ENCODE measurements around the gene ARHGEF28. TPM values are rescaled to one million over a fixed set of nuclear protein-coding genes. Genes with fewer than 3 reads are reported as not detected.

Gene ARHGEF28
- total and polyA plus RNA-seq, 2 of the 4 experiments (the other 2 are of a cell fraction): 3.6 to 16.0 TPM

DNA sequence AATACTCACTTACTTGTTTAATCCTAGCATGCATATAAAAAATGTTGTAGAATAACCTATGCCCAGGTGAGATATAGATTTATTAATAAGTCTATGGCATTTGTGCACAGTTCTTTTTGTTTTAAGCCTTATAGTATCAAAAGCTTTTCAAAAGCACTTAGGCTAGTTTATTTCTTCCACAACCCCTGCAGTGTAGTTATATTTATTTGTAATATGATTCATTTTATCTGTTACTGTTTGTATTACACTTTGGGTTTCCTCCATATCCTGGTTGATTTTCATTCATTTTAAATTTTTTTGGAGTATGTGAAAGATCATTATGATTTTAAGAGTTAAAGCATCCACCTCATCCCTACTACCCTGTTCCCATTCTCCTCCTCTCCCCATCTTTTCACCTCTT lies 18.8 kb upstream of the ARHGEF28 start:
- H3K79me1 ChIP-seq (ENCODE audit: low read depth in 1 of 2, low read length in 2 of 2): no peaks in the 10 kb centered on the region
- no peak overlapping the region for H4K5ac ChIP-seq (ENCODE audit: low read depth, low read length)
- no peak overlapping the region for H4K91ac ChIP-seq (ENCODE audit: insufficient read depth, low read depth, low read length)
- no peaks in the 10 kb centered on the region for H3K27me3 ChIP-seq (ENCODE audit: control insufficient read depth, insufficient read depth, low read length)
- DNase-seq (peak; percentile 18), ATAC-seq (ENCODE audit: low read depth) (peak; percentile 74)
- H3K36me3 ChIP-seq (ENCODE audit: control insufficient read depth, insufficient read depth, low read length): no peaks in the 10 kb centered on the region
- H2AK5ac ChIP-seq (ENCODE audit: low read depth, low read length): no peak overlapping the region
- no peak overlapping the region for H3K4me3 ChIP-seq (ENCODE audit: insufficient read depth, low read depth, low read length)
- POLR2A ChIA-PET (ENCODE audit: unreplicated experiment): no interaction called here
- no peak overlapping the region for H2BK15ac ChIP-seq (ENCODE audit: low read depth, low read length)
- in situ Hi-C loops (cut with MboI; ENCODE audit: low sequenced_read_pairs): no loop called here
- H3K56ac ChIP-seq (ENCODE audit: extremely low read depth, insufficient read depth, low read length): no peak overlapping the region
- no peak overlapping the region for H4K8ac ChIP-seq (ENCODE audit: low read depth in 2 of 2, low read length in 2 of 2)
- no peak overlapping the region for H3K4ac ChIP-seq (ENCODE audit: low read depth, low read length)
- dilution Hi-C loops (cut with HindIII; ENCODE audit: low sequenced_read_pairs, unreplicated experiment): no loop called here
- H2BK120ac ChIP-seq (ENCODE audit: low read depth, low read length): peak overlapping the region; percentile 40; the same call in 1 of the 2 replicates
- H2AK9ac ChIP-seq (replicated peaks; ENCODE audit: low read depth, low read length, poor library complexity): no peak overlapping the region
- intact Hi-C loops (cut with micrococcal nuclease): no loop called here
- CTCF ChIA-PET: no interaction called here
- H3K9me1 ChIP-seq (ENCODE audit: insufficient read depth, low read length): peaks cover 10% of the 10 kb centered on the region
- BruUV-seq (replicated peaks): no TSS peak
- H3K27ac ChIP-seq (ENCODE audit: insufficient read depth, low read length): no peak overlapping the region
- H3K4me2 ChIP-seq (ENCODE audit: low read depth, low read length): peak overlapping the region; percentile 42; the same call in 1 of the 2 replicates
- TF ChIP-seq, protein P1, sequence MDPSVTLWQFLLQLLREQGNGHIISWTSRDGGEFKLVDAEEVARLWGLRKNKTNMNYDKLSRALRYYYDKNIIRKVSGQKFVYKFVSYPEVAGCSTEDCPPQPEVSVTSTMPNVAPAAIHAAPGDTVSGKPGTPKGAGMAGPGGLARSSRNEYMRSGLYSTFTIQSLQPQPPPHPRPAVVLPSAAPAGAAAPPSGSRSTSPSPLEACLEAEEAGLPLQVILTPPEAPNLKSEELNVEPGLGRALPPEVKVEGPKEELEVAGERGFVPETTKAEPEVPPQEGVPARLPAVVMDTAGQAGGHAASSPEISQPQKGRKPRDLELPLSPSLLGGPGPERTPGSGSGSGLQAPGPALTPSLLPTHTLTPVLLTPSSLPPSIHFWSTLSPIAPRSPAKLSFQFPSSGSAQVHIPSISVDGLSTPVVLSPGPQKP (IDR thresholded peaks at IDR 0.05; ENCODE audit: borderline replicate concordance, low read depth, low read length): no peak
- no peak overlapping the region for H2AFZ ChIP-seq (replicated peaks; ENCODE audit: low read length, poor library complexity)
- H3K4me1 ChIP-seq (ENCODE audit: control insufficient read depth, insufficient read depth, low read length): peaks cover 9% of the 10 kb centered on the region
- H3K18ac ChIP-seq (ENCODE audit: low read depth, low read length): no peak overlapping the region
- no peak overlapping the region; the same call in 1 of the 2 replicates for H3K14ac ChIP-seq (replicated peaks; ENCODE audit: low read depth, low read length)
- H3K9me3 ChIP-seq (ENCODE audit: control insufficient read depth, insufficient read depth, low read length): no peaks in the 10 kb centered on the region
- H4K20me1 ChIP-seq (ENCODE audit: insufficient read depth, low read length): no peaks in the 10 kb centered on the region
- H3K23ac ChIP-seq (ENCODE audit: low read depth, low read length): no peak overlapping the region
- H3K9ac ChIP-seq (ENCODE audit: low read depth, low read length): no peak overlapping the region
- H2BK5ac ChIP-seq (ENCODE audit: low read depth, low read length, poor library complexity, severe bottlenecking): no peak overlapping the region
- no peak overlapping the region for H2BK20ac ChIP-seq (ENCODE audit: low read depth, low read length)
